GM18499 (cell line): ENCODE results near the gene C11orf86.

Experiments
- ATAC-seq: cut with Tn5 transposase; IDR thresholded peaks from one replicate; pipeline ENCODE4 v1.9.1; 2021; ENCODE audit warnings: moderate number of reproducible peaks; ENCODE audit not compliant: insufficient read depth, unreplicated experiment

C11orf86 gene

GRCh38 chr11:66964495-66964894, 10.6 kb upstream of the C11orf86 start:
- ATAC-seq = no peak

- no peak for ATAC-seq
These were observed 8.8 kb upstream of the C11orf86 start for GRCh38 chr11:66966351-66966750.

- ATAC-seq = no peak
These were observed 7.3 kb upstream of the C11orf86 start for GRCh38 chr11:66967670-66968425.

GRCh38 chr11:66969584-66970225, 5.4 kb upstream of the C11orf86 start:
- no peak for ATAC-seq

- no peak for ATAC-seq
These were observed 4.7 kb upstream of the C11orf86 start for GRCh38 chr11:66970371-66970806.

GRCh38 chr11:66970807-66971442, 4.2 kb upstream of the C11orf86 start:
- no peak for ATAC-seq

- no peak for ATAC-seq
These were observed 3.6 kb upstream of the C11orf86 start for GRCh38 chr11:66971488-66971887.

GRCh38 chr11:66973956-66974580, 1.0 kb upstream of the C11orf86 start:
- ATAC-seq = no peak

- no peak for ATAC-seq
These were observed 412 bp downstream of the C11orf86 start for GRCh38 chr11:66975405-66976027.

GRCh38 chr11:66976028-66976467, 944 bp downstream of the C11orf86 start:
- no peak for ATAC-seq

GRCh38 chr11:66976925-66977324, 1.8 kb downstream of the C11orf86 start:
- ATAC-seq = no peak

GRCh38 chr11:66978229-66978628, 3.1 kb downstream of the C11orf86 start:
- ATAC-seq = no peak

- no peak for ATAC-seq
These were observed 3.6 kb downstream of the C11orf86 start for GRCh38 chr11:66978717-66979116.

GRCh38 chr11:66979336-66979980, 4.4 kb downstream of the C11orf86 start:
- no peak for ATAC-seq

GRCh38 chr11:66981976-66982578, 7.0 kb downstream of the C11orf86 start:
- no peak for ATAC-seq

- no peak for ATAC-seq
These were observed 8.3 kb downstream of the C11orf86 start for GRCh38 chr11:66983275-66983924.

GRCh38 chr11:66985508-66986177, 10.5 kb downstream of the C11orf86 start:
- no peak for ATAC-seq

GRCh38 chr11:66986178-66986545, 11.1 kb downstream of the C11orf86 start:
- no peak for ATAC-seq
